ENCODE measurements around the gene CAPN15. TPM values are rescaled to one million over a fixed set of nuclear protein-coding genes. Genes with fewer than 3 reads are reported as not detected.

CAPN15 gene
- total and polyA plus RNA-seq, 2 of the 4 experiments (the other 2 are of a cell fraction): 9.3 to 24.3 TPM

DNA sequence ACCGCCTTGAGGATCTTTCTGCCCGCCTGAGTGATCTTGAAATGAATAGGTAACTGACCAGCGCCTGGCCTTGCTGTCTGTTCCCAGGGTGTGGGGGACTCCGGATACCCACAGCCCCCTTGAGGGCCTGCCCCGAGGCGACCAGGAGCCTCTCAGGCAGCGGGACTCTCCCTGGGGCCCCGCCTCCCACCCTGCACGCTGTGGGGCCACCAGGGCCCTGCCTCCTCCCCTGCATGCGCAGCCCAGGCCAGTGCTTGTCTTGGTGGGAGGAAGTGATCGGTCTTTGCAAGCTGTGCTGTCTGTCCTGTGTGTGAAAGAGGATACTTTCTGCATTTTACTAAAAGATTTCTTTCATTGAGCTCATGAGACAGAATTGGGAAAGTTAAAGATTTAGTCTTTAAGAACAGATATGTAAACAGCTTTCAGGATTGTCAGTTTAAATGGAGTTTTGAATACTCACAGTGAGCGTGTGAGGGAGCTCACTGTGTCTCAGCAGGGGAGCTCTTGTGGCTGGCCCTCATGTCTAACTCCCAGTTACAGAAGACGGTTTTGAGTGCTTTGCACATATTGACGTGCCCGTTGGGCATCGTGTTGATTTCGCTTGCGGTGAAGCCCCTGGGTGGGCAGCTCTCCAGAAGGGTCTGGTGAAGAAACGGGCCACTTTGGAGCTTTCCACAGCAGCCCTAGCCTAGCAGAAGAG, 36.1 kb upstream of the CAPN15 start:
- peaks cover 0 to 11% of the 10 kb centered on the region in 2 experiments; a peak in 1 of 4 replicates for H3K79me1 ChIP-seq (ENCODE audit: low read depth in 1 of 2, low read length in 2 of 2)
- WGBS, 2 experiments (ENCODE audit: extremely low coverage in 2 of 2, insufficient read length in 1 of 2): 98% methylated on average over 8 of the region's 19 CpGs; no CpG with 5 or more reads in 1 of the 2 experiments
- no peak overlapping the region for H3K18ac ChIP-seq (ENCODE audit: low read depth, low read length)
- ATAC-seq (ENCODE audit: low read depth) (peak; percentile 64; the same call in 1 of the 2 replicates), DNase-seq (no peak)
- H3K23ac ChIP-seq (ENCODE audit: low read depth, low read length): no peak overlapping the region
- no peak overlapping the region for H3K4me3 ChIP-seq (ENCODE audit: insufficient read depth, low read depth, low read length)
- no peak overlapping the region for H2BK20ac ChIP-seq (ENCODE audit: low read depth, low read length)
- in situ Hi-C loops (cut with MboI; ENCODE audit: low sequenced_read_pairs) (no loop called here), dilution Hi-C loops (cut with HindIII; ENCODE audit: low sequenced_read_pairs, unreplicated experiment) (no loop called here), intact Hi-C loops (cut with micrococcal nuclease) (no loop called here)
- no peak overlapping the region for H4K8ac ChIP-seq (ENCODE audit: low read depth in 2 of 2, low read length in 2 of 2)
- H3K9ac ChIP-seq (ENCODE audit: low read depth, low read length): no peak overlapping the region
- POLR2A ChIA-PET (ENCODE audit: unreplicated experiment): no interaction called here
- no peak overlapping the region for H3K4ac ChIP-seq (ENCODE audit: low read depth, low read length)
- H2BK120ac ChIP-seq (ENCODE audit: low read depth, low read length): no peak overlapping the region
- H2BK5ac ChIP-seq (ENCODE audit: low read depth, low read length, poor library complexity, severe bottlenecking): no peak overlapping the region
- no peak overlapping the region for H4K91ac ChIP-seq (ENCODE audit: insufficient read depth, low read depth, low read length)
- H3K9me1 ChIP-seq (ENCODE audit: insufficient read depth, low read length): peaks cover 4% of the 10 kb centered on the region; the same call in 1 of the 2 replicates
- H3K4me1 ChIP-seq (ENCODE audit: control insufficient read depth, insufficient read depth, low read length): no peaks in the 10 kb centered on the region; the same call in 1 of the 2 replicates
- no peak overlapping the region for H3K14ac ChIP-seq (replicated peaks; ENCODE audit: low read depth, low read length)
- H3K27me3 ChIP-seq (ENCODE audit: control insufficient read depth, insufficient read depth, low read length): no peaks in the 10 kb centered on the region
- CTCF ChIA-PET: no interaction called here
- H4K5ac ChIP-seq (ENCODE audit: low read depth, low read length): no peak overlapping the region
- no peak overlapping the region for H3K56ac ChIP-seq (ENCODE audit: extremely low read depth, insufficient read depth, low read length)
- H2AK5ac ChIP-seq (ENCODE audit: low read depth, low read length): no peak overlapping the region
- H3K36me3 ChIP-seq (ENCODE audit: control insufficient read depth, insufficient read depth, low read length): peaks cover 27% of the 10 kb centered on the region
- H3K27ac ChIP-seq (ENCODE audit: insufficient read depth, low read length): no peak overlapping the region
- H2BK15ac ChIP-seq (ENCODE audit: low read depth, low read length): no peak overlapping the region
- no peak overlapping the region for H2AFZ ChIP-seq (replicated peaks; ENCODE audit: low read length, poor library complexity)
- peaks cover 4% of the 10 kb centered on the region; the same call in 1 of the 2 replicates for H4K20me1 ChIP-seq (ENCODE audit: insufficient read depth, low read length)
- no peak overlapping the region for H2AK9ac ChIP-seq (replicated peaks; ENCODE audit: low read depth, low read length, poor library complexity)
- no peak overlapping the region for H3K4me2 ChIP-seq (ENCODE audit: low read depth, low read length)
- no peaks in the 10 kb centered on the region for H3K9me3 ChIP-seq (ENCODE audit: control insufficient read depth, insufficient read depth, low read length)
- TF ChIP-seq USF2 (IDR thresholded peaks at IDR 0.05; ENCODE audit: low read depth, low read length) (no peak), BHLHE40 (IDR thresholded peaks at IDR 0.05; ENCODE audit: low read depth, low read length) (no peak), FOS (IDR thresholded peaks at IDR 0.05; ENCODE audit: low read depth, low read length) (no peak), CHD1 (IDR thresholded peaks at IDR 0.05; ENCODE audit: low read depth, low read length) (no peak), CEBPB (IDR thresholded peaks at IDR 0.05; ENCODE audit: low read depth, low read length) (no peak), POLR2A (IDR thresholded peaks at IDR 0.05; ENCODE audit: low read depth, low read length) (no peak), RCOR1 (IDR thresholded peaks at IDR 0.05; ENCODE audit: insufficient replicate concordance, low read length) (no peak), SMC3 (IDR thresholded peaks at IDR 0.05; ENCODE audit: low read depth, low read length) (no peak), RAD21 (IDR thresholded peaks at IDR 0.05; ENCODE audit: low read length) (no peak), MAZ (IDR thresholded peaks at IDR 0.05; ENCODE audit: borderline replicate concordance, low read depth, low read length) (no peak)
- TF ChIP-seq, protein P1, sequence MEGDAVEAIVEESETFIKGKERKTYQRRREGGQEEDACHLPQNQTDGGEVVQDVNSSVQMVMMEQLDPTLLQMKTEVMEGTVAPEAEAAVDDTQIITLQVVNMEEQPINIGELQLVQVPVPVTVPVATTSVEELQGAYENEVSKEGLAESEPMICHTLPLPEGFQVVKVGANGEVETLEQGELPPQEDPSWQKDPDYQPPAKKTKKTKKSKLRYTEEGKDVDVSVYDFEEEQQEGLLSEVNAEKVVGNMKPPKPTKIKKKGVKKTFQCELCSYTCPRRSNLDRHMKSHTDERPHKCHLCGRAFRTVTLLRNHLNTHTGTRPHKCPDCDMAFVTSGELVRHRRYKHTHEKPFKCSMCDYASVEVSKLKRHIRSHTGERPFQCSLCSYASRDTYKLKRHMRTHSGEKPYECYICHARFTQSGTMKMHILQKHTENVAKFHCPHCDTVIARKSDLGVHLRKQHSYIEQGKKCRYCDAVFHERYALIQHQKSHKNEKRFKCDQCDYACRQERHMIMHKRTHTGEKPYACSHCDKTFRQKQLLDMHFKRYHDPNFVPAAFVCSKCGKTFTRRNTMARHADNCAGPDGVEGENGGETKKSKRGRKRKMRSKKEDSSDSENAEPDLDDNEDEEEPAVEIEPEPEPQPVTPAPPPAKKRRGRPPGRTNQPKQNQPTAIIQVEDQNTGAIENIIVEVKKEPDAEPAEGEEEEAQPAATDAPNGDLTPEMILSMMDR (conservative IDR thresholded peaks at IDR 0.05; ENCODE audit: low read depth, low read length): no peak
- TF ChIP-seq, protein P2, sequence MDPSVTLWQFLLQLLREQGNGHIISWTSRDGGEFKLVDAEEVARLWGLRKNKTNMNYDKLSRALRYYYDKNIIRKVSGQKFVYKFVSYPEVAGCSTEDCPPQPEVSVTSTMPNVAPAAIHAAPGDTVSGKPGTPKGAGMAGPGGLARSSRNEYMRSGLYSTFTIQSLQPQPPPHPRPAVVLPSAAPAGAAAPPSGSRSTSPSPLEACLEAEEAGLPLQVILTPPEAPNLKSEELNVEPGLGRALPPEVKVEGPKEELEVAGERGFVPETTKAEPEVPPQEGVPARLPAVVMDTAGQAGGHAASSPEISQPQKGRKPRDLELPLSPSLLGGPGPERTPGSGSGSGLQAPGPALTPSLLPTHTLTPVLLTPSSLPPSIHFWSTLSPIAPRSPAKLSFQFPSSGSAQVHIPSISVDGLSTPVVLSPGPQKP (IDR thresholded peaks at IDR 0.05; ENCODE audit: borderline replicate concordance, low read depth, low read length): no peak
- BruUV-seq (replicated peaks): no TSS peak

Data from IMR-90 (cell line).